Measurements from ENCODE around the gene CHAT. TPM values are rescaled to one million over a fixed set of nuclear protein-coding genes. Genes with fewer than 3 reads are reported as not detected.

CHAT gene
- total and polyA plus RNA-seq, 2 donors (not counting 3 experiments of a cell fraction or from before 2014, with no cell fraction given): not detected

GRCh38 chr10:49709934-49710333 lies 96.1 kb downstream of the CHAT start:
- no peak for TF ChIP-seq MYC (IDR thresholded peaks at IDR 0.05; ENCODE audit: low read depth, low read length)
- TF ChIP-seq POLR2A (IDR thresholded peaks at IDR 0.05; ENCODE audit: low read depth, low read length): no peak
- TF ChIP-seq GATA2 (IDR thresholded peaks at IDR 0.05; ENCODE audit: insufficient read depth, insufficient read length, low read depth, low read length): no peak
- no peak for TF ChIP-seq FOS (IDR thresholded peaks at IDR 0.05; ENCODE audit: borderline replicate concordance, insufficient read depth, low read length)
- TF ChIP-seq POLR2AphosphoS5 (IDR thresholded peaks at IDR 0.05; ENCODE audit: insufficient read depth, low read depth, low read length): no peak
- TF ChIP-seq EZH2 (IDR thresholded peaks at IDR 0.05; ENCODE audit: borderline replicate concordance, low read depth, low read length, severe bottlenecking): no peak
- TF ChIP-seq MAX (IDR thresholded peaks at IDR 0.05; ENCODE audit: insufficient read depth, insufficient read length): no peak
- TF ChIP-seq JUN (IDR thresholded peaks at IDR 0.05; ENCODE audit: borderline replicate concordance, insufficient read depth, insufficient read length, low read depth): no peak
- no peak for TF ChIP-seq CTCF (IDR thresholded peaks at IDR 0.05; ENCODE audit: extremely low read depth in 1 of 2, insufficient read depth in 1 of 2, low read depth in 1 of 2, low read length in 2 of 2)
- no peaks in the 10 kb centered on the region for H3K4me1 ChIP-seq (ENCODE audit: control insufficient read depth, extremely low read depth, insufficient read depth, low read length)
- dilution Hi-C loops (cut with MboI; ENCODE audit: extremely low pct_ligation_motif_present, low sequenced_read_pairs): no loop called here
- FAIRE-seq (no peak), DNase-seq (ENCODE audit: low read depth, low spot score) (no peak)
- H3K27me3 ChIP-seq (ENCODE audit: control insufficient read depth in 2 of 2, insufficient read depth in 2 of 2, low read length in 2 of 2): no peaks in the 10 kb centered on the region
- intact Hi-C loops (cut with micrococcal nuclease): no loop called here
- CTCF ChIA-PET: no interaction called here
- no peaks in the 10 kb centered on the region for H3K9me3 ChIP-seq (replicated peaks; ENCODE audit: control insufficient read depth, insufficient read depth, low read length)
- POLR2A ChIA-PET: no interaction called here
- H4K20me1 ChIP-seq (replicated peaks; ENCODE audit: control insufficient read depth, extremely low read depth, insufficient read depth, low read length): no peaks in the 10 kb centered on the region
- H3K4me2 ChIP-seq (ENCODE audit: insufficient read depth, low read length): no peak overlapping the region
- no peaks in the 10 kb centered on the region for H3K9me1 ChIP-seq (replicated peaks; ENCODE audit: control insufficient read depth, extremely low read depth, insufficient read depth, low read length)
- H3K4me3 ChIP-seq (replicated peaks in 1 of 3; ENCODE audit: insufficient read depth in 1 of 3, low read depth in 1 of 3, low read length in 3 of 3): no peak overlapping the region
- no TSS peak for BruUV-seq (replicated peaks)
- H3K9ac ChIP-seq (replicated peaks; ENCODE audit: extremely low read depth, insufficient read depth, low read length): no peak overlapping the region
- H2AFZ ChIP-seq (ENCODE audit: low read depth, low read length): no peak overlapping the region
- no peaks in the 10 kb centered on the region for H3K79me2 ChIP-seq (ENCODE audit: control insufficient read depth, insufficient read depth, low read length)
- H3K36me3 ChIP-seq (ENCODE audit: control insufficient read depth in 2 of 2, extremely low read depth in 1 of 2, insufficient read depth in 2 of 2, low read length in 2 of 2): no peaks in the 10 kb centered on the region
- H3K27ac ChIP-seq (ENCODE audit: insufficient read depth, low read depth, low read length): no peak overlapping the region
